Measurements from ENCODE around the gene TRPC4. TPM values are rescaled to one million over a fixed set of nuclear protein-coding genes. Genes with fewer than 3 reads are reported as not detected.

The TRPC4 gene
- total and polyA plus RNA-seq, 2 donors (not counting 1 experiment from before 2014, with no cell fraction given) = 1.7 to 30.7 TPM

DNA sequence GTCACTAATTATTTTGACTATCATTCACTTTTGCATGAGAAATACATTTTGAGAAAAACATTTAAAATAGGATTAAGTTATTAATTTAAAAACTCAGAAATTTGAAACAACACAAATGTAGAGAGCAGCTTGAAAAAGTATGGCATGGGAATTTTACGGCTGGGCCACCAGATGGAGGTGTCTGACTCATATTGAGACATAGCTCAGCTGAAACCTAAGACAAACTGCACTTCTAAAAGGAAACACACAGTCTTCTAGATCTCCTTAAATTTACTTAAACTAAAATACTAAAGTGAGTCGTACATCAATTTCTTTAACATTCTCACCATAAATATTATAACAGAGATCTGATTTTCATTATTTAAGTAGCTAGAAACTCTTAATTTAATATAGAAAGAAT, 229.1 kb downstream of the TRPC4 start:
- no peaks in the 10 kb centered on the region for H3K79me2 ChIP-seq (ENCODE audit: control insufficient read depth, insufficient read depth, low read length)
- no peak overlapping the region for H3K4me2 ChIP-seq (ENCODE audit: extremely low read depth, insufficient read depth, low read length)
- H3K4me1 ChIP-seq (ENCODE audit: control insufficient read depth, extremely low read depth, insufficient read depth, low read length) = peaks cover 2% of the 10 kb centered on the region
- H3K36me3 ChIP-seq (ENCODE audit: control insufficient read depth, insufficient read depth, low read length) = no peaks in the 10 kb centered on the region
- DNase-seq (ENCODE audit: low read depth in 2 of 2) = peak; percentile 78 to 89
- H3K9ac ChIP-seq (ENCODE audit: insufficient read depth, low read length) = no peak overlapping the region
- no peaks in the 10 kb centered on the region for H3K9me3 ChIP-seq (ENCODE audit: control insufficient read depth, insufficient read depth, low read depth, low read length)
- H2AFZ ChIP-seq (ENCODE audit: low read length) = no peak overlapping the region
- H3K4me3 ChIP-seq (replicated peaks in 1 of 4; ENCODE audit: control extremely low read depth in 1 of 4, insufficient read depth in 1 of 4, low read depth in 3 of 4, low read length in 4 of 4) = no peak overlapping the region
- no peaks in the 10 kb centered on the region for H3K27me3 ChIP-seq (ENCODE audit: control insufficient read depth, insufficient read depth, low read length)
- TF ChIP-seq EZH2 (IDR thresholded peaks at IDR 0.05; ENCODE audit: low read length, missing control alignments) (no peak), CTCF (conservative IDR thresholded peaks at IDR 0.05 in 1 of 2, IDR thresholded peaks at IDR 0.05 in 1 of 2; ENCODE audit: low read depth in 1 of 2, low read length in 2 of 2) (peak; percentile 69 to 77)
- no peaks in the 10 kb centered on the region for H4K20me1 ChIP-seq (ENCODE audit: control insufficient read depth, extremely low read depth, insufficient read depth, low read length)
- no peak overlapping the region for H3K27ac ChIP-seq (ENCODE audit: insufficient read depth, low read length)

DNA sequence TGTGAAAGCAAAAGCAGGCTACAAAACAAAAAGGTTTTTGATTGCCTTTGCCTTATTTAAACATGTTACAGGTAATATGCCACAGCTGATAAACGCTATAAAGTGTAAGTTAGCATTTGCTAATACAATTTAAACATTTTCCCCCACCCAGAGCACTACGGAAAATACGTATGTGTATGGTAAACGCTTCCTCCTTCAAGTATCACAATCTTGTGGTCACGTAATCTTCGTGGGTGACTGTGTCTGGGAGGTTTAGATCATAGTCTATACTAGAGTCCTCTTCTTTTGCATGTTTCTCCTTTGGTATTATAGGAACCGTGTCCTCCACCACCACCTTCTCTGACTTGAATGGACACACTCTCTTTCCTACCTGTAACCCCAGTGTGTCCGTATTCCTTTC, 232.9 kb downstream of the TRPC4 start:
- Histone ChIP-seq H3K9ac (ENCODE audit: insufficient read depth, low read length) (no peak overlapping the region), H3K27ac (ENCODE audit: insufficient read depth, low read length) (no peak overlapping the region), H3K4me3 (replicated peaks in 1 of 4; ENCODE audit: control extremely low read depth in 1 of 4, insufficient read depth in 1 of 4, low read depth in 3 of 4, low read length in 4 of 4) (no peak overlapping the region), H3K79me2 (ENCODE audit: control insufficient read depth, insufficient read depth, low read length) (no peaks in the 10 kb centered on the region), H3K36me3 (ENCODE audit: control insufficient read depth, insufficient read depth, low read length) (no peaks in the 10 kb centered on the region), H3K9me3 (ENCODE audit: control insufficient read depth, insufficient read depth, low read depth, low read length) (no peaks in the 10 kb centered on the region), H3K4me2 (ENCODE audit: extremely low read depth, insufficient read depth, low read length) (no peak overlapping the region), H3K27me3 (ENCODE audit: control insufficient read depth, insufficient read depth, low read length) (no peaks in the 10 kb centered on the region), H3K4me1 (ENCODE audit: control insufficient read depth, extremely low read depth, insufficient read depth, low read length) (peaks cover 2% of the 10 kb centered on the region), H2AFZ (ENCODE audit: low read length) (no peak overlapping the region), H4K20me1 (ENCODE audit: control insufficient read depth, extremely low read depth, insufficient read depth, low read length) (no peaks in the 10 kb centered on the region)
- no peak for TF ChIP-seq EZH2 (IDR thresholded peaks at IDR 0.05; ENCODE audit: low read length, missing control alignments)
- TF ChIP-seq CTCF (conservative IDR thresholded peaks at IDR 0.05 in 1 of 2, IDR thresholded peaks at IDR 0.05 in 1 of 2; ENCODE audit: low read depth in 1 of 2, low read length in 2 of 2) = no peak
- no peak for DNase-seq (ENCODE audit: low read depth in 2 of 2)

DNA sequence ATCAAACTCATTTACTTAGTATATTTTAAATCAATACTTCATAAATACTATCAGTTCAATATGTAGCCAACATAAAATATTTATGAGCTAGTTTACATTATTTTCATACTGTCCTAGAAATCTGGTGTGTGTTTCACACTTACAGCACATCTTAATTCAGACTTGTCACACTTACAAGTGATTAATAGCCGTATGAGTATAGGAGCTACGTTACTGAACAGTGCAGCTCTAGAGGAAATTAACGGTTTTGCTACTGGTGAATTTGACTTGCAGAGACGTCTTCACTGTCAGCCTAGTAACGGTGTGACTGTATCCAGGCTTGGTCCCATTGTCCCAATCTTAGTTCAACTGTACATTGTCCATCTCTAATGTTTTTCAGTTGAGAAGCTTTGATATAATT, 237.3 kb downstream of the TRPC4 start:
- DNase-seq (ENCODE audit: low read depth in 2 of 2) = no peak
- no peak overlapping the region for H3K27ac ChIP-seq (ENCODE audit: insufficient read depth, low read length)
- H3K36me3 ChIP-seq (ENCODE audit: control insufficient read depth, insufficient read depth, low read length) = no peaks in the 10 kb centered on the region
- no peak overlapping the region for H3K4me3 ChIP-seq (replicated peaks in 1 of 4; ENCODE audit: control extremely low read depth in 1 of 4, insufficient read depth in 1 of 4, low read depth in 3 of 4, low read length in 4 of 4)
- H2AFZ ChIP-seq (ENCODE audit: low read length) = no peak overlapping the region
- no peak overlapping the region for H3K9ac ChIP-seq (ENCODE audit: insufficient read depth, low read length)
- no peaks in the 10 kb centered on the region for H3K9me3 ChIP-seq (ENCODE audit: control insufficient read depth, insufficient read depth, low read depth, low read length)
- TF ChIP-seq CTCF (conservative IDR thresholded peaks at IDR 0.05 in 1 of 2, IDR thresholded peaks at IDR 0.05 in 1 of 2; ENCODE audit: low read depth in 1 of 2, low read length in 2 of 2) (no peak), EZH2 (IDR thresholded peaks at IDR 0.05; ENCODE audit: low read length, missing control alignments) (no peak)
- H4K20me1 ChIP-seq (ENCODE audit: control insufficient read depth, extremely low read depth, insufficient read depth, low read length) = no peaks in the 10 kb centered on the region
- no peak overlapping the region for H3K4me2 ChIP-seq (ENCODE audit: extremely low read depth, insufficient read depth, low read length)
- H3K27me3 ChIP-seq (ENCODE audit: control insufficient read depth, insufficient read depth, low read length) = no peaks in the 10 kb centered on the region
- H3K79me2 ChIP-seq (ENCODE audit: control insufficient read depth, insufficient read depth, low read length) = no peaks in the 10 kb centered on the region
- H3K4me1 ChIP-seq (ENCODE audit: control insufficient read depth, extremely low read depth, insufficient read depth, low read length) = no peaks in the 10 kb centered on the region

Data from fibroblast of lung (primary cell).